Duodenal mucosa (tissue), 2 donors: ENCODE measurements around the gene PTGIR.

ENCODE experiments used
- H3K27ac ChIP-seq: one replicate; pipeline ENCODE4 v1.7.0; 2013; ENCODE audit warnings: low read depth, low read length
- H3K27me3 ChIP-seq, 2 donors: one replicate each; pipeline ENCODE4 v1.7.0; 2013; ENCODE audit warnings: low read length in 2 of 2, control low read depth in 1 of 2; ENCODE audit not compliant: insufficient read depth in 2 of 2, control insufficient read depth in 1 of 2
- H3K36me3 ChIP-seq, 2 donors: one replicate each; pipeline ENCODE4 v1.7.0; 2013; ENCODE audit warnings: low read length in 2 of 2, control low read depth in 1 of 2; ENCODE audit not compliant: insufficient read depth in 2 of 2, control insufficient read depth in 1 of 2
- H3K4me1 ChIP-seq, 2 donors: one replicate each; pipeline ENCODE4 v1.7.0; 2013; ENCODE audit warnings: low read length in 2 of 2, control low read depth in 1 of 2; ENCODE audit not compliant: insufficient read depth in 2 of 2, control insufficient read depth in 1 of 2
- H3K4me3 ChIP-seq, 2 donors: one replicate each; pipeline ENCODE4 v1.7.0; 2013; ENCODE audit warnings: low read length in 2 of 2, low read depth in 1 of 2
- H3K9ac ChIP-seq, 2 donors: one replicate each; pipeline ENCODE4 v1.7.0; 2013; ENCODE audit warnings: low read length in 2 of 2, low read depth in 1 of 2
- H3K9me3 ChIP-seq, 2 donors: one replicate each; pipeline ENCODE4 v1.7.0; 2013; ENCODE audit warnings: low read length in 2 of 2, control low read depth in 1 of 2; ENCODE audit not compliant: control insufficient read depth in 1 of 2

The PTGIR gene

DNA sequence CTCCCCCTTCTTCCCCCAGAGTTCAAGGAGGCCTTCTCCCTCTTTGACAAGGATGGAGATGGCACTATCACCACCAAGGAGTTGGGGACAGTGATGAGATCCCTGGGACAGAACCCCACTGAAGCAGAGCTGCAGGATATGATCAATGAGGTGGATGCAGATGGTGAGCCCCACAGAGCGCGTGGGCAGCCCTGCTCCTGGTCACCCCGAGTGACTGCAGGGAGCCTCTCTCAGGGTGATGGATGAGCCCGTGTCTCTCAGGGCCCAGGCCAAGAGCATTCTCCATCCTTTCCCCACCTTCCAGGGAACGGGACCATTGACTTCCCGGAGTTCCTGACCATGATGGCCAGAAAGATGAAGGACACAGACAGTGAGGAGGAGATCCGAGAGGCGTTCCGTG, 16.7 kb downstream of the PTGIR start:
- H3K4me1 ChIP-seq: peaks cover 13 to 33% of the 10 kb centered on the region in 2 donors
- no peak overlapping the region for H3K27ac ChIP-seq
- H3K4me3 ChIP-seq: no peak overlapping the region
- H3K9me3 ChIP-seq: no peaks in the 10 kb centered on the region
- H3K9ac ChIP-seq: no peak overlapping the region
- peaks cover 34 to 56% of the 10 kb centered on the region in 2 donors for H3K36me3 ChIP-seq
- H3K27me3 ChIP-seq: no peaks in the 10 kb centered on the region

- no peaks in the 10 kb centered on the region for H3K9me3 ChIP-seq
- peaks cover 34 to 56% of the 10 kb centered on the region in 2 donors for H3K36me3 ChIP-seq
- H3K9ac ChIP-seq: no peak overlapping the region
- peaks cover 14 to 39% of the 10 kb centered on the region in 2 donors for H3K4me1 ChIP-seq
- no peaks in the 10 kb centered on the region for H3K27me3 ChIP-seq
- no peak overlapping the region for H3K27ac ChIP-seq
- no peak overlapping the region for H3K4me3 ChIP-seq
These were observed 17.4 kb downstream of the PTGIR start for GRCh38 chr19:46607448-46607841.

GRCh38 chr19:46606681-46607447, 18.0 kb downstream of the PTGIR start:
- H3K27ac ChIP-seq: no peak overlapping the region
- H3K9me3 ChIP-seq: no peaks in the 10 kb centered on the region
- no peak overlapping the region for H3K4me3 ChIP-seq
- peaks cover 14 to 36% of the 10 kb centered on the region in 2 donors for H3K4me1 ChIP-seq
- H3K27me3 ChIP-seq: no peaks in the 10 kb centered on the region
- H3K36me3 ChIP-seq: peaks cover 34 to 56% of the 10 kb centered on the region in 2 donors
- H3K9ac ChIP-seq: no peak overlapping the region

DNA sequence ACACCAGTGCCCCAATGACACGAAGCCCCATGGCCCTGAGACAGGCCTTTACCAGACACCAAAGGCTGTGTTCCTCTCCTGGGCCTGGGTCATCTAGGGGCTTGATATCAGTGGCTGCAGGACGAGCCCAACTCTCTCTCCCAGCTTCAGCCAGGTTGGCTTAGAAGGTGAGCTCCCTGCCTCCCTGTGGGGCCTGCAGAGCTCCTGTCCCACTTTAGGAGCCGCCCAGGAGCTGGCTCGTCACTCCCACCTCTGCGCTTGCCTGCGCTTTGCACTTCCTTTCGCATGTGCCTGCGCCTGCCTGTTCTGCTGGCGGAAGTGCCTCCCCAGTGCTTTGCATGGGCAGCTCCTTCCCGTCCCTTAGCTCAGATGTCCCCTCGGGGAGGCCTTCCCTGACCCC, 18.9 kb downstream of the PTGIR start:
- Histone ChIP-seq H3K9me3 (no peaks in the 10 kb centered on the region), H3K27me3 (no peaks in the 10 kb centered on the region), H3K4me1 (peaks cover 14 to 28% of the 10 kb centered on the region in 2 donors), H3K9ac (no peak overlapping the region), H3K36me3 (peaks cover 34 to 55% of the 10 kb centered on the region in 2 donors), H3K4me3 (no peak overlapping the region), H3K27ac (no peak overlapping the region)

DNA sequence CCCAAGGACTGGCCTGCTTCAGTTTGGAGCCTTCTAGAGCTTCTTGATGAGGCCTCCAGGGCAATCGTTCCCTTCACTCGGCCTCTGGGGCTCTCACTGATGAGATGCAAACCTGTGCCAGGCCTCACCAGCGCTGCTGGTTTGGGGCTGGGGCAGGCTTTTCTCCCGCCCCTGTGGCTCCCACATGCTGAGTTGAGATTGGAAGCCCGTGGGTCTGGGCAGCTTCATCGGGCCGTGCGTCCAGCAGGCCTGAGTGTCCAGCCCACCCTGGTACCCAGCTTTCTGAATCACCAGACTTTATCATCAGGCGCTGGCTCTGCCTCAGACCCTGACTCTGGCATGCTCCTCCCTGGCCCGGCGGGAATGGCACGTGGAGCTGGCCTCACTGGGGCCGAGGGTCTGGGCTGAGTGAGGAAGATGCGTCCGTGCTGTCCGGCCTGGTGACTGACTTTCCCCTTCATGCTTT, 19.5 kb downstream of the PTGIR start:
- Histone ChIP-seq H3K9ac (no peak overlapping the region), H3K9me3 (no peaks in the 10 kb centered on the region), H3K27me3 (no peaks in the 10 kb centered on the region), H3K36me3 (peaks cover 34 to 48% of the 10 kb centered on the region in 2 donors), H3K4me3 (no peak overlapping the region), H3K27ac (no peak overlapping the region), H3K4me1 (peaks cover 14 to 24% of the 10 kb centered on the region in 2 donors)

DNA sequence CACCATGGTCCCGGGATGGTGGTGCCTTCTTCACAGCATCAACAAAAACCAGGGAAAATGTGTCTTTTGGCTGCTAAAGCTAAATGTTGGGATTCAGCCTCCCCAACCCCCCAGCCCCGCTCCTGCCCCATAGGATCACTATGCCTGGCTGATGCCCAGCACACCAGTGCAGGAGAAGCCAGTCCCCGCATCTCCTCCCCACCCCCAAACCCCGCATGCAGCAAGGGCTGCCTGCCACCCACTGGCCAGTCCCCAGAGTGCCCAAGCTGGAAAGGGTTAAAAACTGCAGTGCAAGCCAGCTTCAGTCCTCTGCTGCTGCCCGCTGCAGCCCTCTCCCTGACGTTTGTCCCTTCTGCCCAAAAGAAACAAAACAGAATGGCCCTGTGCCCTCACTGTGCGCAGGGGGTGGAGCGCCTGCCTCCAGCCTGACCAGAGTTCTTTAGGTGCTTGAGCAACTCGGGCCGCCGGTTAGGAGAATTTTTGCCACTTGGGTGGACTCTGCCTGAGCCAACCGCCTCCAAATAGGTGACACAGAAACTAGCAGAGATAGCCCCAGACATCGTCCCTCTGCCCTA, 20.0 kb downstream of the PTGIR start:
- H3K27ac ChIP-seq: no peak overlapping the region
- H3K9me3 ChIP-seq: no peaks in the 10 kb centered on the region
- no peaks in the 10 kb centered on the region for H3K27me3 ChIP-seq
- H3K9ac ChIP-seq: no peak overlapping the region
- H3K36me3 ChIP-seq: peaks cover 34 to 45% of the 10 kb centered on the region in 2 donors
- peaks cover 14 to 24% of the 10 kb centered on the region in 2 donors for H3K4me1 ChIP-seq
- no peak overlapping the region for H3K4me3 ChIP-seq

- no peaks in the 10 kb centered on the region for H3K9me3 ChIP-seq
- peaks cover 14 to 24% of the 10 kb centered on the region in 2 donors for H3K4me1 ChIP-seq
- H3K4me3 ChIP-seq: peak overlapping the region; percentile 94 to 100
- H3K36me3 ChIP-seq: peaks cover 23 to 35% of the 10 kb centered on the region in 2 donors
- H3K27me3 ChIP-seq: no peaks in the 10 kb centered on the region
- H3K27ac ChIP-seq: no peak overlapping the region
- H3K9ac ChIP-seq: peak overlapping the region; percentile 100
These were observed 21.1 kb downstream of the PTGIR start for GRCh38 chr19:46603752-46604231.

GRCh38 chr19:46603195-46603637, 21.7 kb downstream of the PTGIR start:
- Histone ChIP-seq H3K27ac (peak overlapping the region; percentile 78), H3K27me3 (no peaks in the 10 kb centered on the region), H3K4me3 (peak overlapping the region; percentile 94 to 100), H3K9ac (peak overlapping the region; percentile 100), H3K9me3 (no peaks in the 10 kb centered on the region), H3K4me1 (peaks cover 14 to 24% of the 10 kb centered on the region in 2 donors), H3K36me3 (peaks cover 17 to 29% of the 10 kb centered on the region in 2 donors)

DNA sequence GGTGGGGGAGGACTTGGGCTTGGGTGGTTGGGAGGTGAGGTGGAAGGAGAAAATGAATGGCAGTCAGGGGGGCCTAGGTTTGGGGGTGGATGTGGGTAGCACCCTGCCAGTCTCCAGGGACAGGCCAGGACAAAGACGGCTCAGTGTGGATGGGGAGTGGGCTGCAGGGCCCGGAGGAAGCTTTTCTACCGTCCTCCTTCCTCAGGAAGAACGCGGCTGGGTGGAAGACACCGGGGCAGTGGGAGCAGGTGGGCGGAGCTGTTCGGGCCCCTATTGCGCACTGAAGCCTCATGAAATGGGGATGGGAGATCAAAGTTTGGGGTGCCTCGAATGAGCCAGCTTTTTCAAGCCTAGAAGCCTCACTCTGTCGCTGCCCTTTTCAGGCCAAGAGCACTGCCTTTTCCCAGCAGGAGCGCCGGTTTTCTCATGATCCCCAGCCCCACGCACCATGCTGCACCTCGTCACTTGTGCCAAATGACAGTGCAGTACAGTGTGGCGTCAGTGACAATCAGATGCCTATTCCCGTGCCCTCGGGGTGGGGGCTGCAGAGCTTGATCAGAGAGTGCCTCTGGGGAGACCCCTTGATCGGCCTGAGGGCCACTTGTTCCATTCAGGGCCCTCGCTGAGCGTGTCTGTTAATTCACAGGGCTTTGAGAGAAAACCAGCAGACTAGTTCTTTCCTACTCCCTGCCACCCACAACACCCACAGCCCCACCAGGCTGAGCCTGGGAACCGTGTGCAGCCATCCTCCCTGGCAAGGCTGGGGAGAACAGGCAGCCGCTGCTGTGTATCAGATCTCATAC, 22.3 kb downstream of the PTGIR start:
- Histone ChIP-seq H3K4me3 (peak overlapping the region; percentile 94 to 100), H3K36me3 (peaks cover 11 to 23% of the 10 kb centered on the region in 2 donors), H3K9ac (peak overlapping the region; percentile 100), H3K27me3 (no peaks in the 10 kb centered on the region), H3K27ac (peak overlapping the region; percentile 78), H3K9me3 (no peaks in the 10 kb centered on the region), H3K4me1 (peaks cover 14 to 24% of the 10 kb centered on the region in 2 donors)
